Heart right ventricle (tissue), 16 donors: ENCODE measurements around the gene RHOH. TPM values are rescaled to one million over a fixed set of nuclear protein-coding genes. Genes with fewer than 3 reads are reported as not detected.
"Not testable (repeated sequence)": the region's sequence is repeated elsewhere in the genome, so short reads cannot be mapped to it uniquely, and the experiment has no call there.

ENCODE experiments used
- ATAC-seq, 8 donors: fragments of 200-7000 bp; cut with Tn5 transposase; one replicate each; pipeline ENCODE4 v1.9.1; 2020; ENCODE audit warnings: mild to moderate bottlenecking in 8 of 8, moderate library complexity in 8 of 8, moderate number of reproducible peaks in 1 of 8
- DNase-seq, 2 donors: peaks; one replicate each; pipeline ENCODE4 v3.0.0-alpha.2; 2020
- H3K27ac ChIP-seq, 10 donors: fragments of 200-600 bp; sonication (generic) in 2 of 10; one replicate each; pipeline versions ENCODE4 v1.5.0 to v1.8.0; 2020 to 2022; ENCODE audit warnings: mild to moderate bottlenecking in 3 of 10
- H3K27me3 ChIP-seq, 7 donors: fragments of 200-600 bp; one replicate each; pipeline ENCODE4 v1.8.0; 2021 to 2022; ENCODE audit warnings: mild to moderate bottlenecking in 2 of 7
- H3K36me3 ChIP-seq, 9 donors: fragments of 200-600 bp; sonication (generic) in 1 of 9; one replicate each; pipeline versions ENCODE4 v1.5.0 to v1.8.0; 2020 to 2022; ENCODE audit warnings: mild to moderate bottlenecking in 2 of 9
- H3K4me1 ChIP-seq, 9 donors: fragments of 200-600 bp; sonication (generic) in 1 of 9; one replicate each; pipeline versions ENCODE4 v1.5.0 to v1.8.0; 2020 to 2022; ENCODE audit warnings: mild to moderate bottlenecking in 4 of 9
- H3K4me3 ChIP-seq, 10 donors: fragments of 200-600 bp; sonication (generic) in 2 of 10; one replicate each; pipeline versions ENCODE4 v1.5.0 to v1.8.0; 2020 to 2022; ENCODE audit warnings: mild to moderate bottlenecking in 7 of 10, moderate library complexity in 2 of 10
- H3K9me3 ChIP-seq, 11 donors: fragments of 200-600 bp in 10 of 11; sonication (generic) in 2 of 11; one replicate each; pipeline versions ENCODE4 v1.5.0 to v1.8.0; 2013 to 2022; ENCODE audit warnings: mild to moderate bottlenecking in 2 of 11, control low read depth in 1 of 11, moderate library complexity in 1 of 11
- CTCF ChIP-seq, 9 donors: fragments of 200-600 bp; sonication (generic) in 2 of 9; IDR thresholded peaks; one replicate each; pipeline versions ENCODE4 v1.5.0 to v1.8.0; 2021 to 2022; ENCODE audit warnings: antibody characterized with exemption in 9 of 9, mild to moderate bottlenecking in 5 of 9, moderate library complexity in 1 of 9
- WGBS, 2 donors: extraction: QIAGEN DNeasy Blood & Tissue Kit; methylation state at CpG; one replicate each; pipeline ENCODE4 v1.1.7; 2013; ENCODE audit warnings: inconsistent platforms in 1 of 2; 5-methylcytosine and 5-hydroxymethylcytosine counted together
- intact Hi-C, 10 donors: fragments of 100-400 bp; cut with DNase I; formaldehyde crosslinking; loops; one replicate each; pipeline versions ENCODE4 v1.11.1 to v1.14.2; 2022
- polyA plus RNA-seq, 2 donors: library from polyadenylated mRNA; stranded (reverse); fragments of 200-250 nt; gene quantifications; one replicate each; pipeline ENCODE4 v1.2.3, GENCODE V29; 2013
- total RNA-seq, 10 donors: library from RNA; stranded (reverse); fragmentation: NEBNext Ultra II Directional in 3 of 10; extraction: Animal tissue kit (Norgen Biotek cat#: 25700) in 3 of 10; gene quantifications; one replicate each; pipeline versions ENCODE4 v1.2.1 to v1.2.4, GENCODE V29; 2021 to 2023
- donor health status: Arrhythmogenic right ventricular cardiomyopathy.
- donor health status: ischemic (EF 13 %, LVEDD 7.1; RV severe dilation, severe dysfunction).
- donor health status: healthy with polysubstance abuse.
- donor health status: DM: no; HTN: yes; CAD: no.
- donor health status: DM: no; HTN: no; CAD: no.
- donor health status: ischemic (EF 25% LVEDD 6.9; RV normal size, moderate dysfunction).
- donor health status: ischemic (EF 25% LVEDD 5.7; RV mildly dilated, moderate dysfunction).
- donor health status: healthy.
- donor health status: DM: yes; HTN: yes; CAD: no.
- donor health status: Ischemic cardiomyopathy.
- donor health status: ischemic (EF 35%, LVEDD 5.7; RV mildly dilated, moderate dysfunction).
- donor health status: nonischemic (EF 11% LVEDD 7.7; RV severe dilation, severe dysfunction).
- donor health status: DM: yes; HTN: yes; CAD: no.
- donor health status: PGD.
- donor health status: ischemic (EF 29% LVEDD 5.4; RV normal size, mild dysfunction).
- donor health status: nonischemic (EF 23%, LVEDD 6.1; RV moderate dilation, normal function).

The RHOH gene
- total and polyA plus RNA-seq, 12 donors: 0.11 to 7.2 (median 0.38) TPM; not detected in 2

GRCh38 chr4:40292313-40292759 lies 95.5 kb downstream of the RHOH start:
- Histone ChIP-seq H3K4me3 (no peak overlapping the region), H3K36me3 (no peaks in the 10 kb centered on the region), H3K27me3 (peaks cover 0 to 10% (median 0%) of the 10 kb centered on the region in 7 donors), H3K27ac (no peak overlapping the region), H3K4me1 (peaks cover 0 to 25% (median 0%) of the 10 kb centered on the region in 9 donors), H3K9me3 (no peaks in the 10 kb centered on the region)
- TF ChIP-seq CTCF (IDR thresholded peaks at IDR 0.05): no peak
- DNase-seq (no peak), ATAC-seq (no peak)
- WGBS, 2 donors: 69 to 79% methylated on average over 2 of the region's 2 CpGs
- intact Hi-C loops: loop anchor here in 1 of 10 donors (10.0 kb wide), 1 partner anchor 58 kb away; no protein-coding TSS in a partner anchor

- H3K4me3 ChIP-seq: no peak overlapping the region
- no peaks in the 10 kb centered on the region for H3K9me3 ChIP-seq
- H3K4me1 ChIP-seq: peaks cover 0 to 31% (median 0%) of the 10 kb centered on the region in 9 donors
- H3K27me3 ChIP-seq: peaks cover 0 to 10% (median 0%) of the 10 kb centered on the region in 7 donors
- 92 to 100% methylated on average over 1 of the region's 1 CpG for WGBS, 2 donors
- no peaks in the 10 kb centered on the region for H3K36me3 ChIP-seq
- no peak for DNase-seq
- no peak overlapping the region for H3K27ac ChIP-seq
- no peak for ATAC-seq
- intact Hi-C loops: loop anchor here in 1 of 10 donors (10.0 kb wide), 1 partner anchor 60 kb away; no protein-coding TSS in a partner anchor
- TF ChIP-seq CTCF (IDR thresholded peaks at IDR 0.05): no peak
These were observed 97.5 kb downstream of the RHOH start for GRCh38 chr4:40294339-40294738.

GRCh38 chr4:40295030-40295429 lies 98.2 kb downstream of the RHOH start:
- H3K4me3 ChIP-seq, H3K9me3 ChIP-seq: not testable (repeated sequence)

GRCh38 chr4:40295572-40295971 lies 98.7 kb downstream of the RHOH start:
- no peak for ATAC-seq
- Histone ChIP-seq H3K27me3 (peaks cover 0 to 8% (median 0%) of the 10 kb centered on the region in 7 donors), H3K36me3 (no peaks in the 10 kb centered on the region), H3K9me3 (no peaks in the 10 kb centered on the region), H3K4me3 (no peak overlapping the region), H3K27ac (no peak overlapping the region), H3K4me1 (peaks cover 0 to 21% (median 0%) of the 10 kb centered on the region in 9 donors)
- WGBS, 2 donors: 93 to 97% methylated on average over 4 of the region's 4 CpGs
- no peak for DNase-seq
- TF ChIP-seq CTCF (IDR thresholded peaks at IDR 0.05): no peak
- intact Hi-C loops: loop anchor here in 1 of 10 donors (10.0 kb wide), 1 partner anchor 61 kb away; no protein-coding TSS in a partner anchor

More at GRCh38 chr4:40295030-40295429, 98.2 kb downstream of the RHOH start:
- ATAC-seq, H3K27ac ChIP-seq, DNase-seq, H3K36me3 ChIP-seq: not testable (repeated sequence)
- intact Hi-C loops: loop anchor here in 1 of 10 donors (10.0 kb wide), 1 partner anchor 60 kb away; no protein-coding TSS in a partner anchor
- peaks cover 0 to 10% (median 0%) of the 10 kb centered on the region in 7 donors for H3K27me3 ChIP-seq
- H3K4me1 ChIP-seq: peaks cover 0 to 24% (median 0%) of the 10 kb centered on the region in 9 donors

Other genes with a start within 250 kb of the RHOH start
- gene PDS5A, start 219.1 kb upstream of the RHOH start, total RNA-seq: 10 to 100 TPM; 22.9 to 36.2 (median 31.0) TPM
- 10 to 100 TPM; 12.6 to 17.4 TPM for gene PDS5A, start 219.1 kb upstream of the RHOH start, polyA plus RNA-seq
- 1 to 10 TPM; 3.0 to 6.9 (median 5.4) TPM for gene N4BP2, start 140.2 kb upstream of the RHOH start, total RNA-seq
- 1 to 10 TPM in 1 of 2 donors, under 1 TPM in 1; 0.65 to 1.0 TPM for gene N4BP2, start 140.2 kb upstream of the RHOH start, polyA plus RNA-seq
- gene CHRNA9, start 138.3 kb downstream of the RHOH start, total RNA-seq: not detected
- gene CHRNA9, start 138.3 kb downstream of the RHOH start, polyA plus RNA-seq: not detected